ENCODE data around the gene P2RY8. TPM values are rescaled to one million over a fixed set of nuclear protein-coding genes. Genes with fewer than 3 reads are reported as not detected.

P2RY8 gene
- total RNA-seq, 4 donors from 2014 or later: 0.55 to 6.0 (median 3.0) TPM; not detected in 1

- WGBS, 2 donors (ENCODE audit: low coverage in 1 of 2): 72% methylated on average over 40 of the region's 40 CpGs; no CpG with 5 or more reads in 1 of the 2 donors
These were observed 29.2 kb downstream of the P2RY8 start for GRCh38 chrX:1507511-1508463.

GRCh38 chrX:1506916-1507315 is 30.1 kb downstream of the P2RY8 start:
- H3K4me1 ChIP-seq: no peaks in the 10 kb centered on the region
- intact Hi-C loops (cut with DNase I; ENCODE audit: low total_unique reads) (no loop called here), in situ Hi-C loops (cut with MboI; ENCODE audit: low pct_ligation_motif_present in 1 of 4, low pct_unique_long_range_greater_than_20kb in 1 of 4, low sequenced_read_pairs in 3 of 4) (no loop called here)
- no peak for DNase-seq
- no peaks in the 10 kb centered on the region for H3K9me3 ChIP-seq
- no peak overlapping the region for H3K27ac ChIP-seq
- no peaks in the 10 kb centered on the region for H3K36me3 ChIP-seq
- H3K4me3 ChIP-seq: no peak overlapping the region
- no peaks in the 10 kb centered on the region for H3K27me3 ChIP-seq
- no peak for TF ChIP-seq EP300 (IDR thresholded peaks at IDR 0.05; ENCODE audit: low read depth)
- TF ChIP-seq CTCF (IDR thresholded peaks at IDR 0.05): no peak
- TF ChIP-seq POLR2AphosphoS5 (IDR thresholded peaks at IDR 0.05): no peak
- TF ChIP-seq POLR2A (IDR thresholded peaks at IDR 0.05): no peak
- 87% methylated on average over 14 of the region's 15 CpGs; no CpG with 5 or more reads in 1 of the 2 donors for WGBS, 2 donors (ENCODE audit: low coverage in 1 of 2)

More at GRCh38 chrX:1507511-1508463, 29.2 kb downstream of the P2RY8 start:
- in situ Hi-C loops (cut with MboI; ENCODE audit: low pct_ligation_motif_present in 1 of 4, low pct_unique_long_range_greater_than_20kb in 1 of 4, low sequenced_read_pairs in 3 of 4): no loop called here
- Histone ChIP-seq H3K27ac (no peak overlapping the region), H3K36me3 (no peaks in the 10 kb centered on the region), H3K9me3 (no peaks in the 10 kb centered on the region), H3K27me3 (no peaks in the 10 kb centered on the region), H3K4me1 (no peaks in the 10 kb centered on the region), H3K4me3 (no peak overlapping the region)
- peak; percentile 37 for DNase-seq
- no peak for TF ChIP-seq POLR2A (IDR thresholded peaks at IDR 0.05)
- no peak for TF ChIP-seq EP300 (IDR thresholded peaks at IDR 0.05; ENCODE audit: low read depth)
- TF ChIP-seq CTCF (IDR thresholded peaks at IDR 0.05): no peak
- TF ChIP-seq POLR2AphosphoS5 (IDR thresholded peaks at IDR 0.05): no peak
- intact Hi-C loops (cut with DNase I; ENCODE audit: low total_unique reads): no loop called here

DNA sequence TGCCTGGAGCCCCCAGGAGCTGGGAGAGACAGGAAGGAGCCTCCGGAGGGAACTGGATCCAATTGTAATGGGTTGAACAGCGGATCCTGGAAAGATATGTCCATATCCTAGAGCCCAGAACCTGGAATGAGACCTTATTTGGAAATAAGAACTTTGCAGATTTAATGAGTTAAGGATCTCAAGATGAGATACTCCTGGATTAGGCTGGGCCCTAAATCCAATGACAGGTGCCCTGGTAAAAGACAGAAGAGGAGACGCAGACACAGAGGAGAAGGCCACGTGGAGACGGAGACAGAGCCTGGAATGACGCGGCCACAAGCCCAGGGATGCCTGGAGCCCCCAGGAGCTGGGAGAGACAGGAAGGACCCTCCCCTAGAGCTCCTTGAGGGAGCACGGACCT is 34.1 kb downstream of the P2RY8 start:
- Histone ChIP-seq H3K4me1 (peaks cover 0 to 6% (median 0%) of the 10 kb centered on the region in 4 donors), H3K9me3 (no peaks in the 10 kb centered on the region), H3K36me3 (no peaks in the 10 kb centered on the region), H3K27ac (peak overlapping the region in 1 of 4 donors; percentile 42), H3K27me3 (no peaks in the 10 kb centered on the region), H3K4me3 (no peak overlapping the region)
- no peak for DNase-seq
- TF ChIP-seq CTCF (IDR thresholded peaks at IDR 0.05): no peak
- no peak for TF ChIP-seq EP300 (IDR thresholded peaks at IDR 0.05; ENCODE audit: low read depth)
- TF ChIP-seq POLR2A (IDR thresholded peaks at IDR 0.05): no peak
- no peak for TF ChIP-seq POLR2AphosphoS5 (IDR thresholded peaks at IDR 0.05)
- in situ Hi-C loops (cut with MboI; ENCODE audit: low pct_ligation_motif_present in 1 of 4, low pct_unique_long_range_greater_than_20kb in 1 of 4, low sequenced_read_pairs in 3 of 4) (no loop called here), intact Hi-C loops (cut with DNase I; ENCODE audit: low total_unique reads) (no loop called here)
- 84% methylated on average over 5 to 8 of the region's 8 CpGs for WGBS, 2 donors (ENCODE audit: low coverage in 1 of 2)

DNA sequence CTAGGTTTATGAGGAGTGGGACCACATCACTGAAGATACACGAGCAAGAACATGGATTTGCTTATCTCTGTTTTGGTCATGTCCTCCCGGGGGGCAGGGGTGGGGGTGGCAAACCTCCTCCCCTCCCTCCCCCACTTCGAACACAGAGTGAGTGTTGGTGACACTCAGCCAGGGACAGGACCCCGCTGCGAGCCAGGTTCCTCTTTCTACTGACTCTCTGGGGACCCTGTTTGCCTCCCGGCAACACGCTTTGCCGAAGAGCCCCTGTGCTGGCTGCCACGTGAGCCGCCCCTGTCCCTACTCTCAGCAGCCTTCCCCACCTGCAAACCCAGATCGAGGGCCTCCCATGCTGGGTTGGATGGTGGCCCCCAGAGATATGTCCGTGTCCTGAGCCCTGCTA is 34.7 kb downstream of the P2RY8 start:
- WGBS, 2 donors (ENCODE audit: low coverage in 1 of 2): 64% methylated on average over 12 of the region's 12 CpGs; no CpG with 5 or more reads in 1 of the 2 donors
- DNase-seq: peak; percentile 44

More for the DNA sequence above, 34.7 kb downstream of the P2RY8 start:
- Histone ChIP-seq H3K4me1 (peaks cover 0 to 6% (median 0%) of the 10 kb centered on the region in 4 donors), H3K27me3 (no peaks in the 10 kb centered on the region), H3K9me3 (no peaks in the 10 kb centered on the region), H3K4me3 (no peak overlapping the region), H3K27ac (peak overlapping the region in 3 of 4 donors; percentile 16 to 42 (median 29)), H3K36me3 (no peaks in the 10 kb centered on the region)
- intact Hi-C loops (cut with DNase I; ENCODE audit: low total_unique reads) (no loop called here), in situ Hi-C loops (cut with MboI; ENCODE audit: low pct_ligation_motif_present in 1 of 4, low pct_unique_long_range_greater_than_20kb in 1 of 4, low sequenced_read_pairs in 3 of 4) (no loop called here)
- TF ChIP-seq POLR2AphosphoS5 (IDR thresholded peaks at IDR 0.05) (no peak), EP300 (IDR thresholded peaks at IDR 0.05; ENCODE audit: low read depth) (no peak), CTCF (IDR thresholded peaks at IDR 0.05) (no peak)
